IMR-90 (cell line): ENCODE measurements around the gene HIRA. TPM values are rescaled to one million over a fixed set of nuclear protein-coding genes. Genes with fewer than 3 reads are reported as not detected.

Experiments used
- ATAC-seq: fragments of 200-7000 bp; cut with Tn5 transposase; 2 replicates; pipeline ENCODE4 v1.9.1; 2020; ENCODE audit warnings: low read depth, mild to moderate bottlenecking, moderate library complexity
- BruUV-seq: library from RNA; stranded (reverse); fragments of 400-500 nt; replicated peaks from 2 replicates; lab custom pipeline; 2021; lab: Mats Ljungman, UMichigan
- CTCF ChIA-PET: fragments of 300-600 bp; formaldehyde crosslinking; extraction: SDS; loops from one replicate; lab custom pipeline; 2021; ENCODE audit warnings: antibody characterized with exemption; lab: Yijun Ruan, JAX
- POLR2A ChIA-PET: fragments of 300-600 bp; sonication (Branson Sonifier 250); formaldehyde crosslinking; loops from one replicate; lab custom pipeline; 2022; ENCODE audit warnings: antibody characterized with exemption; ENCODE audit not compliant: unreplicated experiment; lab: Charles Lee
- DNase-seq: peaks from one replicate; pipeline ENCODE4 v3.0.0; 2013
- H2AFZ ChIP-seq: replicated peaks from 2 replicates; pipeline ENCODE3; 2013; ENCODE audit warnings: low read length, mild to moderate bottlenecking; ENCODE audit not compliant: poor library complexity
- H2AK5ac ChIP-seq: 2 replicates; pipeline ENCODE4 v1.6.1; 2013; ENCODE audit warnings: low read depth, low read length, inconsistent platforms
- H2AK9ac ChIP-seq: replicated peaks from 2 replicates; pipeline ENCODE3; 2013; ENCODE audit warnings: mild to moderate bottlenecking, low read depth, low read length, moderate library complexity; ENCODE audit not compliant: poor library complexity
- H2BK120ac ChIP-seq: 2 replicates; pipeline ENCODE4 v1.6.1; 2013; ENCODE audit warnings: low read depth, low read length, inconsistent platforms
- H2BK15ac ChIP-seq: 3 replicates; pipeline ENCODE4 v1.6.1; 2013; ENCODE audit warnings: low read depth, low read length, inconsistent platforms
- H2BK20ac ChIP-seq: 2 replicates; pipeline ENCODE4 v1.6.1; 2013; ENCODE audit warnings: low read depth, mild to moderate bottlenecking, inconsistent platforms, low read length, moderate library complexity
- H2BK5ac ChIP-seq: 2 replicates; pipeline ENCODE4 v1.6.1; 2013; ENCODE audit warnings: mild to moderate bottlenecking, low read depth, low read length, inconsistent platforms; ENCODE audit not compliant: poor library complexity, severe bottlenecking
- H3K14ac ChIP-seq: replicated peaks from 2 replicates; pipeline ENCODE4 v1.6.1; 2013; ENCODE audit warnings: low read depth, low read length, inconsistent platforms
- H3K18ac ChIP-seq: 2 replicates; pipeline ENCODE4 v1.6.1; 2013; ENCODE audit warnings: low read depth, low read length, control low read depth
- H3K23ac ChIP-seq: 2 replicates; pipeline ENCODE4 v1.6.1; 2013; ENCODE audit warnings: low read depth, low read length, inconsistent platforms
- H3K27ac ChIP-seq: 2 replicates; pipeline ENCODE4 v1.5.1; 2013; ENCODE audit warnings: mild to moderate bottlenecking, control low read depth, low read length; ENCODE audit not compliant: insufficient read depth
- H3K27me3 ChIP-seq: 2 replicates; pipeline ENCODE4 v1.6.1; 2013; ENCODE audit warnings: low read length; ENCODE audit not compliant: control insufficient read depth, insufficient read depth
- H3K36me3 ChIP-seq: 2 replicates; pipeline ENCODE4 v1.6.1; 2013; ENCODE audit warnings: low read length, mixed read lengths; ENCODE audit not compliant: control insufficient read depth, insufficient read depth
- H3K4ac ChIP-seq: 2 replicates; pipeline ENCODE4 v1.6.1; 2013; ENCODE audit warnings: low read depth, low read length, inconsistent platforms
- H3K4me1 ChIP-seq: 2 replicates; pipeline ENCODE4 v1.6.1; 2013; ENCODE audit warnings: low read length, mixed read lengths; ENCODE audit not compliant: control insufficient read depth, insufficient read depth
- H3K4me2 ChIP-seq: 2 replicates; pipeline ENCODE4 v1.6.1; 2013; ENCODE audit warnings: low read depth, mild to moderate bottlenecking, control low read depth, low read length, moderate library complexity
- H3K4me3 ChIP-seq: 2 replicates; pipeline ENCODE4 v1.5.1; 2013; ENCODE audit warnings: low read depth, mild to moderate bottlenecking, control low read depth, low read length, moderate library complexity; ENCODE audit not compliant: insufficient read depth
- H3K56ac ChIP-seq: 2 replicates; pipeline ENCODE4 v1.6.1; 2013; ENCODE audit warnings: low read length, inconsistent platforms; ENCODE audit not compliant: insufficient read depth; ENCODE audit errors: extremely low read depth
- H3K79me1 ChIP-seq, 2 experiments: 2 replicates each; pipeline ENCODE4 v1.6.1; 2013; ENCODE audit warnings: low read length in 2 of 2, inconsistent platforms in 1 of 2, low read depth in 1 of 2
- H3K9ac ChIP-seq: 2 replicates; pipeline ENCODE4 v1.6.1; 2013; ENCODE audit warnings: low read depth, low read length, control low read depth
- H3K9me1 ChIP-seq: 2 replicates; pipeline ENCODE4 v1.6.1; 2013; ENCODE audit warnings: low read length, inconsistent platforms; ENCODE audit not compliant: insufficient read depth
- H3K9me3 ChIP-seq: 2 replicates; pipeline ENCODE4 v1.6.1; 2013; ENCODE audit warnings: low read length; ENCODE audit not compliant: control insufficient read depth, insufficient read depth
- H4K20me1 ChIP-seq: 2 replicates; pipeline ENCODE4 v1.6.1; 2013; ENCODE audit warnings: low read length, inconsistent platforms; ENCODE audit not compliant: insufficient read depth
- H4K5ac ChIP-seq: 2 replicates; pipeline ENCODE4 v1.6.1; 2013; ENCODE audit warnings: mild to moderate bottlenecking, low read depth, low read length, control low read depth
- H4K8ac ChIP-seq, 2 experiments: 2 replicates each; pipeline ENCODE4 v1.6.1; 2013; ENCODE audit warnings: low read depth in 2 of 2, low read length in 2 of 2, control low read depth in 1 of 2, inconsistent platforms in 1 of 2
- H4K91ac ChIP-seq: 2 replicates; pipeline ENCODE4 v1.6.1; 2013; ENCODE audit warnings: low read depth, low read length, inconsistent platforms; ENCODE audit not compliant: insufficient read depth
- BHLHE40 ChIP-seq: fragments of 150-350 bp; IDR thresholded peaks from 2 replicates; pipeline ENCODE4 v1.6.1; 2016; ENCODE audit warnings: mild to moderate bottlenecking, low read depth, low read length
- CEBPB ChIP-seq: IDR thresholded peaks from 2 replicates; pipeline ENCODE4 v1.6.1; 2012; ENCODE audit warnings: low read depth, low read length, improper control_type of control experiment
- CHD1 ChIP-seq: IDR thresholded peaks from 2 replicates; pipeline ENCODE4 v1.6.1; 2012; ENCODE audit warnings: low read depth, low read length, improper control_type of control experiment
- FOS ChIP-seq: fragments of 150-350 bp; IDR thresholded peaks from 2 replicates; pipeline ENCODE4 v1.6.1; 2016; ENCODE audit warnings: low read depth, low read length
- MAFK ChIP-seq: IDR thresholded peaks from 2 replicates; pipeline ENCODE4 v1.6.1; 2012; ENCODE audit warnings: low read depth, low read length, improper control_type of control experiment
- MXI1 ChIP-seq: IDR thresholded peaks from 2 replicates; pipeline ENCODE4 v1.6.1; 2012; ENCODE audit warnings: low read depth, mild to moderate bottlenecking, low read length, moderate library complexity, borderline replicate concordance
- POLR2A ChIP-seq: IDR thresholded peaks from 2 replicates; pipeline ENCODE4 v1.6.1; 2012; ENCODE audit warnings: mild to moderate bottlenecking, low read depth, low read length
- RCOR1 ChIP-seq: IDR thresholded peaks from 2 replicates; pipeline ENCODE4 v1.6.1; 2012; ENCODE audit warnings: mild to moderate bottlenecking, low read length, improper control_type of control experiment; ENCODE audit not compliant: insufficient replicate concordance
- RFX5 ChIP-seq: IDR thresholded peaks from 2 replicates; pipeline ENCODE4 v1.8.0; 2012; ENCODE audit warnings: low read depth, mild to moderate bottlenecking, low read length, moderate library complexity
- SMC3 ChIP-seq: fragments of 150-350 bp; IDR thresholded peaks from 2 replicates; pipeline ENCODE4 v1.6.1; 2016; ENCODE audit warnings: low read depth, mild to moderate bottlenecking, antibody characterized with exemption, low read length, moderate library complexity
- WGBS, 2 experiments: methylation state at CpG; one replicate each; pipeline versions ENCODE4 v1.1.5 to v1.1.7; 2013; ENCODE audit warnings: missing lambda C conversion rate in 2 of 2; ENCODE audit not compliant: insufficient read length in 1 of 2; ENCODE audit errors: extremely low coverage in 2 of 2; 5-methylcytosine and 5-hydroxymethylcytosine counted together
- dilution Hi-C: fragments of 300-500 bp; cut with HindIII; formaldehyde crosslinking; loops from one replicate; pipeline ENCODE4 v1.14.3; 2018; ENCODE audit warnings: low sequenced_read_pairs; ENCODE audit not compliant: unreplicated experiment
- in situ Hi-C: fragments of 300-500 bp; cut with MboI; formaldehyde crosslinking; loops from 3 replicates; pipeline ENCODE4 v1.14.3; 2019; ENCODE audit warnings: low sequenced_read_pairs, inconsistent platforms, mixed read lengths
- intact Hi-C: fragments of 100-400 bp; cut with micrococcal nuclease; formaldehyde crosslinking; loops from 2 replicates; pipeline ENCODE4 v1.10.0; 2022
- polyA plus RNA-seq, 3 experiments: library from polyadenylated mRNA; depleted of rRNA; stranded (reverse); fragments of >200 nt; gene quantifications; 2 replicates each; pipeline ENCODE4 v1.2.3, GENCODE V29; 2012; ENCODE audit warnings: low replicate concordance in 1 of 3
- total RNA-seq: library from RNA; depleted of rRNA; stranded (reverse); fragments of >200 nt; gene quantifications from 2 replicates; pipeline ENCODE4 v1.2.3, GENCODE V29; 2012
- TF ChIP-seq, protein P1 (sequence below): fragments of 150-350 bp; IDR thresholded peaks from 2 replicates; pipeline ENCODE4 v1.6.1; 2017; ENCODE audit warnings: mild to moderate bottlenecking, antibody characterized with exemption, low read length, low read depth

HIRA gene
- total and polyA plus RNA-seq, 2 of the 4 experiments (the other 2 are of a cell fraction) = 14.5 to 24.2 TPM

DNA sequence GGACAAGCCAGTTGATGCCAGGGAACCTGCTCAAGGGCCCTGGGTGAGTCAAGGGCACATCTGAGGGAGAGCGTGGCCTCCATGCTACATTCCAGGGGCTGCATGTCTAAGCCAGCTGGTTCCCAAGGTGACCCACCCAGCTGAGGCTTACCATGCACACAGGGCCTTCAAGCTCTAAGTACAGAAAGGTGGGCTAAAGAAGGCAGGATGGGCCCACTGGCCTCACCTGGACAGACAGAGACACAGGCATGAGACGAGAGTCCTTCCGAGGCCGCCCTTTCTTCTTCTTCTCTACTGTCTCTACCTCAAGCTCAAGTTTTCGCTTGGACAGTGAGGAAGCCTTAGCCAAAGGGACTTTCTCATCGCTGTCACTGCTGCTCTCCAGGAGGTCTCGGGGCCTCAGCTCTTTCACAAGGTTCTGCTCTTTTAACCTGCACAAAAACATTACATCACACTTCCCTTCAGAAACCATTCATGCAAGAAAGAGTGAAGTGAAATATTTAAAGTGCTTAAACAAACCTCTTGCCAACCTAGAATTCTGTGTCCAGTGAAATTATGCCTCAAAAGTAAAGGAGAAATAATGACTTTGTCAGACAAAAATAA, 69.9 kb downstream of the HIRA start:
- Histone ChIP-seq H3K4me3 (no peak overlapping the region), H3K4me1 (peaks cover 10% of the 10 kb centered on the region), H3K9ac (no peak overlapping the region), H3K27ac (no peak overlapping the region), H3K9me1 (peaks cover 21% of the 10 kb centered on the region; the same call in 1 of the 2 replicates), H4K5ac (no peak overlapping the region), H3K36me3 (peaks cover 41% of the 10 kb centered on the region), H4K20me1 (peaks cover 8% of the 10 kb centered on the region), H3K23ac (no peak overlapping the region), H2AK9ac (no peak overlapping the region), H2BK15ac (no peak overlapping the region), H3K56ac (no peak overlapping the region), H2BK120ac (no peak overlapping the region), H2BK5ac (no peak overlapping the region), H2AFZ (no peak overlapping the region), H3K4ac (no peak overlapping the region), H3K79me1 (peaks cover 0 to 5% of the 10 kb centered on the region in 2 experiments; a peak in 1 of 4 replicates), H2AK5ac (no peak overlapping the region), H3K27me3 (no peaks in the 10 kb centered on the region), H3K9me3 (no peaks in the 10 kb centered on the region), H4K8ac (no peak overlapping the region), H3K18ac (no peak overlapping the region), H3K14ac (no peak overlapping the region), H4K91ac (no peak overlapping the region), H3K4me2 (no peak overlapping the region), H2BK20ac (no peak overlapping the region)
- WGBS, 2 experiments = 100% methylated on average over 1 of the region's 7 CpGs; no CpG with 5 or more reads in 1 of the 2 experiments
- dilution Hi-C loops (no loop called here), in situ Hi-C loops (loop anchor here (25.0 kb wide), 1 partner anchor 399 kb away; no protein-coding TSS in a partner anchor), intact Hi-C loops (no loop called here)
- POLR2A ChIA-PET = no interaction called here
- ATAC-seq (no peak), DNase-seq (no peak)
- TF ChIP-seq SMC3 (no peak), CHD1 (no peak), MAFK (no peak), RCOR1 (no peak), BHLHE40 (no peak), POLR2A (no peak), CEBPB (no peak), RFX5 (no peak), MXI1 (no peak), FOS (no peak)
- TF ChIP-seq, protein P1, sequence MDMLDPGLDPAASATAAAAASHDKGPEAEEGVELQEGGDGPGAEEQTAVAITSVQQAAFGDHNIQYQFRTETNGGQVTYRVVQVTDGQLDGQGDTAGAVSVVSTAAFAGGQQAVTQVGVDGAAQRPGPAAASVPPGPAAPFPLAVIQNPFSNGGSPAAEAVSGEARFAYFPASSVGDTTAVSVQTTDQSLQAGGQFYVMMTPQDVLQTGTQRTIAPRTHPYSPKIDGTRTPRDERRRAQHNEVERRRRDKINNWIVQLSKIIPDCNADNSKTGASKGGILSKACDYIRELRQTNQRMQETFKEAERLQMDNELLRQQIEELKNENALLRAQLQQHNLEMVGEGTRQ = no peak
- no TSS peak for BruUV-seq
- CTCF ChIA-PET = no interaction called here
